HL-60 (cell line): ENCODE measurements around the gene CCNT2.

ENCODE experiments used
- DNase-seq, 2 experiments: peaks; one replicate each; pipeline ENCODE4 v3.0.0-alpha.2; 2010 to 2020; ENCODE audit warnings: low read depth in 1 of 2, low spot score in 1 of 2
- H3K27ac ChIP-seq: fragments of 250-450 bp; sonication (Bioruptor Pico); replicated peaks from 2 replicates; pipeline ENCODE4 v1.5.1; 2020; ENCODE audit warnings: mild to moderate bottlenecking, moderate library complexity
- H3K27me3 ChIP-seq: fragments of 250-450 bp; sonication (Bioruptor Pico); 2 replicates; pipeline ENCODE4 v1.5.1; 2021; ENCODE audit warnings: mild to moderate bottlenecking, moderate library complexity; ENCODE audit not compliant: insufficient read depth, poor library complexity, severe bottlenecking
- H3K4me3 ChIP-seq: replicated peaks from 2 replicates; pipeline ENCODE4 v1.5.1; 2011; ENCODE audit warnings: mild to moderate bottlenecking, control low read depth, low read length; ENCODE audit not compliant: insufficient read depth
- CTCF ChIP-seq: IDR thresholded peaks from one replicate; pipeline ENCODE4 v1.5.1; 2011; ENCODE audit warnings: low read length, control low read depth, inconsistent platforms; ENCODE audit not compliant: insufficient read depth
- GABPA ChIP-seq: IDR thresholded peaks from 2 replicates; pipeline ENCODE4 v1.6.1; 2012; ENCODE audit warnings: low read depth
- POLR2AphosphoS5 ChIP-seq: IDR thresholded peaks from 2 replicates; pipeline ENCODE4 v1.6.1; 2012; ENCODE audit warnings: low read depth
- REST ChIP-seq: IDR thresholded peaks from 2 replicates; pipeline ENCODE4 v1.6.1; 2012; ENCODE audit warnings: low read depth; ENCODE audit not compliant: insufficient replicate concordance
- SPI1 ChIP-seq: IDR thresholded peaks from 2 replicates; pipeline ENCODE4 v1.6.1; 2012; ENCODE audit warnings: low read depth, mild to moderate bottlenecking, borderline replicate concordance

CCNT2 gene

GRCh38 chr2:134946073-134946472 is 27.5 kb downstream of the CCNT2 start:
- H3K27me3 ChIP-seq: no peaks in the 10 kb centered on the region
- DNase-seq: no peak
- TF ChIP-seq REST (no peak), POLR2AphosphoS5 (no peak), CTCF (no peak), SPI1 (no peak), GABPA (no peak)
- H3K4me3 ChIP-seq: no peak overlapping the region
- no peak overlapping the region for H3K27ac ChIP-seq

GRCh38 chr2:134949981-134950708 is 31.5 kb downstream of the CCNT2 start:
- no peak for TF ChIP-seq CTCF
- no peak for TF ChIP-seq GABPA
- no peak for DNase-seq

GRCh38 chr2:134950886-134951285 is 32.3 kb downstream of the CCNT2 start:
- DNase-seq: no peak
- no peak overlapping the region for H3K27ac ChIP-seq
- TF ChIP-seq CTCF: no peak
- TF ChIP-seq REST: no peak
- TF ChIP-seq SPI1: no peak
- TF ChIP-seq GABPA: no peak
- no peak for TF ChIP-seq POLR2AphosphoS5
- H3K4me3 ChIP-seq: no peak overlapping the region
- no peaks in the 10 kb centered on the region for H3K27me3 ChIP-seq

More at GRCh38 chr2:134949981-134950708, 31.5 kb downstream of the CCNT2 start:
- Histone ChIP-seq H3K27ac (no peak overlapping the region), H3K27me3 (no peaks in the 10 kb centered on the region), H3K4me3 (no peak overlapping the region)

GRCh38 chr2:134952608-134953007 is 34.0 kb downstream of the CCNT2 start:
- DNase-seq: no peak
- TF ChIP-seq SPI1 (no peak), CTCF (no peak), REST (no peak), GABPA (no peak), POLR2AphosphoS5 (no peak)

More at GRCh38 chr2:134952608-134953007, 34.0 kb downstream of the CCNT2 start:
- H3K27me3 ChIP-seq: no peaks in the 10 kb centered on the region
- H3K4me3 ChIP-seq: no peak overlapping the region
- no peak overlapping the region for H3K27ac ChIP-seq
